HFF-Myc (cell line): ENCODE measurements around the gene VPS4A.

ENCODE experiments used
- DNase-seq: peaks from one replicate; pipeline ENCODE4 v3.0.0-alpha.2; 2011; ENCODE audit warnings: low read depth; ENCODE audit errors: extremely low read depth
- H3K4me3 ChIP-seq: replicated peaks from 2 replicates; pipeline ENCODE4 v1.5.1; 2011; ENCODE audit warnings: low read depth, mild to moderate bottlenecking, control low read depth, low read length
- CTCF ChIP-seq: IDR thresholded peaks from 2 replicates; pipeline ENCODE4 v1.5.1; 2012; ENCODE audit warnings: mild to moderate bottlenecking, low read depth, low read length, control low read depth; ENCODE audit errors: missing control alignments

Gene VPS4A

GRCh38 chr16:69330286-69331109 lies 19.3 kb downstream of the VPS4A start, which contains the start of gene PDF:
Gene PDF, minus strand, starts transcription at chr16:69330588. Its CDS starts 18 bp downstream, at chr16:69330570.
- no peak for TF ChIP-seq CTCF
- peak within 1 kb of the TSS; percentile 86 for H3K4me3 ChIP-seq
- peak; percentile 68 for DNase-seq

- no peak for DNase-seq
- no peak for TF ChIP-seq CTCF
Observed at GRCh38 chr16:69334696-69335095, 23.5 kb downstream of the VPS4A start.

GRCh38 chr16:69338557-69339288 lies 27.6 kb downstream of the VPS4A start:
- no peak for TF ChIP-seq CTCF
- H3K4me3 ChIP-seq: peak overlapping the region; percentile 99
- no peak for DNase-seq

More at GRCh38 chr16:69334696-69335095, 23.5 kb downstream of the VPS4A start:
- no peak overlapping the region for H3K4me3 ChIP-seq

- peak; percentile 71 for TF ChIP-seq CTCF
- DNase-seq: peak; percentile 97
Observed at GRCh38 chr16:69339289-69340094, 28.3 kb downstream of the VPS4A start, which contains the start of the genes COG8 and NIP7. Gene COG8, minus strand, starts transcription at chr16:69339564. Its CDS starts 12 bp downstream, at chr16:69339552. Gene NIP7, plus strand, starts transcription at chr16:69339772. Its CDS starts 58 bp downstream, at chr16:69339830.

GRCh38 chr16:69340095-69340644 lies 29.0 kb downstream of the VPS4A start:
- TF ChIP-seq CTCF: no peak
- peak overlapping the region; percentile 99 for H3K4me3 ChIP-seq
- no peak for DNase-seq

More at GRCh38 chr16:69339289-69340094, 28.3 kb downstream of the VPS4A start, which contains the start of the genes COG8 and NIP7:
- H3K4me3 ChIP-seq: peak within 1 kb of the TSS; percentile 99

GRCh38 chr16:69344171-69344570 lies 33.0 kb downstream of the VPS4A start:
- TF ChIP-seq CTCF: no peak

More at GRCh38 chr16:69344171-69344570, 33.0 kb downstream of the VPS4A start:
- no peak overlapping the region for H3K4me3 ChIP-seq
- no peak for DNase-seq
